Neural cell (in vitro differentiated cells): ENCODE data around the gene CRHR1. TPM values are rescaled to one million over a fixed set of nuclear protein-coding genes. Genes with fewer than 3 reads are reported as not detected.

ENCODE experiments used
- H2AFZ ChIP-seq: fragments of 200-600, 300-800 bp; sonication (generic), shearing (Covaris generic); 2 replicates; pipeline ENCODE4 v1.6.0; 2014; ENCODE audit warnings: low read depth, mild to moderate bottlenecking, antibody characterized with exemption, low read length, moderate library complexity
- H3F3A ChIP-seq: fragments of 200-600 bp; shearing (Covaris generic); 2 replicates; pipeline ENCODE4 v1.6.1; 2016; ENCODE audit warnings: mild to moderate bottlenecking, moderate library complexity, mixed read lengths, antibody characterized with exemption, low read length; ENCODE audit not compliant: insufficient read depth, poor library complexity, severe bottlenecking
- H3K27ac ChIP-seq: fragments of 200-600, 300-800 bp; sonication (generic), shearing (Covaris generic); 2 replicates; pipeline ENCODE4 v1.5.1; 2014; ENCODE audit warnings: mild to moderate bottlenecking, low read length, moderate library complexity
- H3K27me3 ChIP-seq: fragments of 300-800, 200-600 bp; sonication (generic), shearing (Covaris generic); 2 replicates; pipeline ENCODE4 v1.6.0; 2014; ENCODE audit warnings: mild to moderate bottlenecking, low read depth, low read length, moderate library complexity; ENCODE audit not compliant: insufficient read depth
- H3K36me3 ChIP-seq: fragments of 300-800, 200-600 bp; sonication (generic), shearing (Covaris generic); 2 replicates; pipeline ENCODE4 v1.5.1; 2014; ENCODE audit warnings: mild to moderate bottlenecking, antibody characterized with exemption, low read length, moderate library complexity; ENCODE audit not compliant: insufficient read depth
- H3K4me2 ChIP-seq: fragments of 300-800, 200-600 bp; sonication (generic), shearing (Covaris generic); 2 replicates; pipeline ENCODE4 v1.6.0; 2014; ENCODE audit warnings: mild to moderate bottlenecking, low read length
- H3K4me3 ChIP-seq: fragments of 300-800, 200-600 bp; sonication (generic), shearing (Covaris generic); 2 replicates; pipeline ENCODE4 v1.5.1; 2014; ENCODE audit warnings: mild to moderate bottlenecking, low read length, moderate library complexity
- H3K79me2 ChIP-seq: fragments of 200-600 bp; shearing (Covaris generic); replicated peaks from 2 replicates; pipeline ENCODE4 v1.6.0; 2014; ENCODE audit warnings: mild to moderate bottlenecking, low read length, moderate library complexity; ENCODE audit not compliant: insufficient read depth
- H3K9ac ChIP-seq: fragments of 300-800, 200-600 bp; sonication (generic), shearing (Covaris generic); 2 replicates; pipeline ENCODE4 v1.6.1; 2016; ENCODE audit warnings: mild to moderate bottlenecking, low read length, mixed read lengths
- H3K9me2 ChIP-seq: fragments of 200-600 bp; shearing (Covaris generic); 2 replicates; pipeline ENCODE4 v1.6.1; 2016; ENCODE audit warnings: mild to moderate bottlenecking, low read length, mixed read lengths; ENCODE audit not compliant: insufficient read depth
- H3K9me3 ChIP-seq: fragments of 200-600, 300-800 bp; sonication (generic), shearing (Covaris generic); 2 replicates; pipeline ENCODE4 v1.6.1; 2016; ENCODE audit warnings: mild to moderate bottlenecking, mixed run types, low read length, moderate library complexity, mixed read lengths
- H4K20me1 ChIP-seq: fragments of 200-600 bp; shearing (Covaris generic); 2 replicates; pipeline ENCODE4 v1.6.1; 2016; ENCODE audit warnings: mild to moderate bottlenecking, mixed run types; ENCODE audit not compliant: insufficient read depth
- EP300 ChIP-seq: fragments of 450-650 bp; conservative IDR thresholded peaks from 2 replicates; pipeline ENCODE4 v1.6.1; 2014; ENCODE audit warnings: antibody characterized with exemption, mild to moderate bottlenecking, moderate library complexity; ENCODE audit not compliant: poor library complexity, severe bottlenecking
- EZH2 ChIP-seq: fragments of 200-600, 300-800 bp; shearing (Covaris generic), sonication (generic); IDR thresholded peaks from 2 replicates; pipeline ENCODE4 v1.6.1; 2014; ENCODE audit warnings: antibody characterized with exemption, low read length, borderline replicate concordance, mild to moderate bottlenecking; ENCODE audit not compliant: insufficient read depth, poor library complexity, severe bottlenecking
- MXI1 ChIP-seq: fragments of 450-650 bp; conservative IDR thresholded peaks from 2 replicates; pipeline ENCODE4 v1.6.1; 2014; ENCODE audit warnings: antibody characterized with exemption, mild to moderate bottlenecking; ENCODE audit not compliant: poor library complexity, severe bottlenecking
- POLR2AphosphoS5 ChIP-seq: IDR thresholded peaks from 2 replicates; pipeline ENCODE4 v1.6.1; 2012
- RAD21 ChIP-seq: fragments of 450-650 bp; conservative IDR thresholded peaks from 2 replicates; pipeline ENCODE4 v1.6.1; 2014; ENCODE audit warnings: antibody characterized with exemption, mild to moderate bottlenecking, moderate library complexity
- SMC3 ChIP-seq: fragments of 450-650 bp; conservative IDR thresholded peaks from 2 replicates; pipeline ENCODE4 v1.6.1; 2014; ENCODE audit warnings: antibody characterized with exemption, mild to moderate bottlenecking, moderate library complexity; ENCODE audit not compliant: poor library complexity
- TAF1 ChIP-seq: IDR thresholded peaks from 2 replicates; pipeline ENCODE4 v1.6.1; 2012; ENCODE audit warnings: low read depth
- polyA plus RNA-seq: library from polyadenylated mRNA; depleted of rRNA; stranded (reverse); fragments of >200 nt; gene quantifications from 2 replicates; pipeline ENCODE4 v1.2.3, GENCODE V29; 2014
- TF ChIP-seq, protein P1 (sequence below): IDR thresholded peaks from 2 replicates; pipeline ENCODE4 v1.6.1; 2012; ENCODE audit warnings: borderline replicate concordance
- TF ChIP-seq, protein P2 (sequence below): fragments of 450-650 bp; IDR thresholded peaks from 2 replicates; pipeline ENCODE4 v1.5.1; 2014; ENCODE audit warnings: antibody characterized with exemption, mild to moderate bottlenecking, moderate library complexity; ENCODE audit not compliant: poor library complexity, severe bottlenecking

CRHR1 gene
- polyA plus RNA-seq, 1 donor from 2014 or later = 4.5 TPM

DNA sequence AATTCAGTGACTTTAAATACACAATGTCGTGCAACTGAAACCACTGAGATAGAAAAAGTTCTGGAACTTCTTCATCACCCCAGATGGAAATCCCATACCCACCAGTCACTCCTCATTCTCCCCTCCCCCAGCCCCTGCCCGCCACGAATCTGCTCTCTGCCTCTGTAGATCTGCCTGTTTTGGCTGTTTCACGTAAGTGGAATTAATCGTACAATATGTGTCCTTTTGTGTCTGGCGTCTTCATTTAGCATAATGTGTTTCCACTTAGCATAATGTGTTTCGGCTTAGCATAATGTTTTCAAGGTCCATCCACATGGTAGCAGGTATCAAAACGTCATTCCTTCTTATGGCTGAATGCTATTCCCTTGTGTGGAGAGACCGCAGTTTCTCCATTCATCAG, 57.1 kb downstream of the CRHR1 start:
- Histone ChIP-seq H3K9me3 (no peaks in the 10 kb centered on the region), H3K79me2 (no peaks in the 10 kb centered on the region), H2AFZ (no peak overlapping the region), H3K4me2 (no peak overlapping the region), H3K36me3 (no peaks in the 10 kb centered on the region), H3K4me3 (no peak overlapping the region), H3K27me3 (no peaks in the 10 kb centered on the region), H3K9me2 (no peaks in the 10 kb centered on the region), H3F3A (no peaks in the 10 kb centered on the region), H3K9ac (no peak overlapping the region), H4K20me1 (no peaks in the 10 kb centered on the region), H3K27ac (no peak overlapping the region)
- TF ChIP-seq RAD21 = no peak
- no peak for TF ChIP-seq MXI1
- TF ChIP-seq EZH2 = no peak
- TF ChIP-seq EP300 = no peak
- TF ChIP-seq, protein P1, sequence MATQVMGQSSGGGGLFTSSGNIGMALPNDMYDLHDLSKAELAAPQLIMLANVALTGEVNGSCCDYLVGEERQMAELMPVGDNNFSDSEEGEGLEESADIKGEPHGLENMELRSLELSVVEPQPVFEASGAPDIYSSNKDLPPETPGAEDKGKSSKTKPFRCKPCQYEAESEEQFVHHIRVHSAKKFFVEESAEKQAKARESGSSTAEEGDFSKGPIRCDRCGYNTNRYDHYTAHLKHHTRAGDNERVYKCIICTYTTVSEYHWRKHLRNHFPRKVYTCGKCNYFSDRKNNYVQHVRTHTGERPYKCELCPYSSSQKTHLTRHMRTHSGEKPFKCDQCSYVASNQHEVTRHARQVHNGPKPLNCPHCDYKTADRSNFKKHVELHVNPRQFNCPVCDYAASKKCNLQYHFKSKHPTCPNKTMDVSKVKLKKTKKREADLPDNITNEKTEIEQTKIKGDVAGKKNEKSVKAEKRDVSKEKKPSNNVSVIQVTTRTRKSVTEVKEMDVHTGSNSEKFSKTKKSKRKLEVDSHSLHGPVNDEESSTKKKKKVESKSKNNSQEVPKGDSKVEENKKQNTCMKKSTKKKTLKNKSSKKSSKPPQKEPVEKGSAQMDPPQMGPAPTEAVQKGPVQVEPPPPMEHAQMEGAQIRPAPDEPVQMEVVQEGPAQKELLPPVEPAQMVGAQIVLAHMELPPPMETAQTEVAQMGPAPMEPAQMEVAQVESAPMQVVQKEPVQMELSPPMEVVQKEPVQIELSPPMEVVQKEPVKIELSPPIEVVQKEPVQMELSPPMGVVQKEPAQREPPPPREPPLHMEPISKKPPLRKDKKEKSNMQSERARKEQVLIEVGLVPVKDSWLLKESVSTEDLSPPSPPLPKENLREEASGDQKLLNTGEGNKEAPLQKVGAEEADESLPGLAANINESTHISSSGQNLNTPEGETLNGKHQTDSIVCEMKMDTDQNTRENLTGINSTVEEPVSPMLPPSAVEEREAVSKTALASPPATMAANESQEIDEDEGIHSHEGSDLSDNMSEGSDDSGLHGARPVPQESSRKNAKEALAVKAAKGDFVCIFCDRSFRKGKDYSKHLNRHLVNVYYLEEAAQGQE = no peak
- TF ChIP-seq SMC3 = no peak
- TF ChIP-seq POLR2AphosphoS5 = no peak
- no peak for TF ChIP-seq TAF1
- TF ChIP-seq, protein P2, sequence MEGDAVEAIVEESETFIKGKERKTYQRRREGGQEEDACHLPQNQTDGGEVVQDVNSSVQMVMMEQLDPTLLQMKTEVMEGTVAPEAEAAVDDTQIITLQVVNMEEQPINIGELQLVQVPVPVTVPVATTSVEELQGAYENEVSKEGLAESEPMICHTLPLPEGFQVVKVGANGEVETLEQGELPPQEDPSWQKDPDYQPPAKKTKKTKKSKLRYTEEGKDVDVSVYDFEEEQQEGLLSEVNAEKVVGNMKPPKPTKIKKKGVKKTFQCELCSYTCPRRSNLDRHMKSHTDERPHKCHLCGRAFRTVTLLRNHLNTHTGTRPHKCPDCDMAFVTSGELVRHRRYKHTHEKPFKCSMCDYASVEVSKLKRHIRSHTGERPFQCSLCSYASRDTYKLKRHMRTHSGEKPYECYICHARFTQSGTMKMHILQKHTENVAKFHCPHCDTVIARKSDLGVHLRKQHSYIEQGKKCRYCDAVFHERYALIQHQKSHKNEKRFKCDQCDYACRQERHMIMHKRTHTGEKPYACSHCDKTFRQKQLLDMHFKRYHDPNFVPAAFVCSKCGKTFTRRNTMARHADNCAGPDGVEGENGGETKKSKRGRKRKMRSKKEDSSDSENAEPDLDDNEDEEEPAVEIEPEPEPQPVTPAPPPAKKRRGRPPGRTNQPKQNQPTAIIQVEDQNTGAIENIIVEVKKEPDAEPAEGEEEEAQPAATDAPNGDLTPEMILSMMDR = no peak

DNA sequence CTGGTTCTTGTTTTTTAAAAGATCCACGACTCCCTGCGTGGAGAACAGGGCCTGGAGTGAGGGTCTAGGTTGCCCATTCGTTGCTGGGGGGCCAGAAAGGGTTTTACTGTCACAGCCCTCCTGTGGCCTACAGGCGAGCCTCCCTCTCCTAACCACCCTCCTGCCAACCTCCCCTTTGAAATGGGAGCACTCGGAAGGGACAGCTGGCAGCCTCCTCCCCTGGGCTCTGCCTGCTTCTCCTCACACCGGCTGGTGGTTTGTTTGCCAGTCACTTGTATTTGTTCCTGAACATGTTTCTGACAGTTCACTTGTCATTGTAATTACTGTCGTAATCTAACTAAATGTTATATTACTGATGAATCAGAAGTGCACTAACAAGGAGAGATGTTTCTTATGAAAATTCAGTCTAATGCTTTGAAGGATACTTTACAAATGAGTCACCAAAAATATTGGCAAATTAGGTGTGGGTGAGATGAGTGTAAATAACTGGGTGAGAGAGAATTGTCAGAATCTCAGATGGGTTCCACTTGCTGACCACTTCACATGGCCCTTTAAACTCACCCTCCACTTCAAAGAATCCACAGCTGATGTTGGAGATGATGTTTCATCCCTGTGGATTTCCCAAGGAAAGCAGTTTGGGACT, 57.9 kb downstream of the CRHR1 start:
- no peaks in the 10 kb centered on the region for H3K9me2 ChIP-seq
- no peak overlapping the region for H3K9ac ChIP-seq
- no peak overlapping the region for H3K27ac ChIP-seq
- TF ChIP-seq RAD21 (no peak), EZH2 (no peak)
- H3K79me2 ChIP-seq = no peaks in the 10 kb centered on the region
- H3K4me3 ChIP-seq = no peak overlapping the region
- H3F3A ChIP-seq = no peaks in the 10 kb centered on the region
- no peaks in the 10 kb centered on the region for H4K20me1 ChIP-seq
- H3K9me3 ChIP-seq = no peaks in the 10 kb centered on the region
- H3K36me3 ChIP-seq = no peaks in the 10 kb centered on the region
- H2AFZ ChIP-seq = no peak overlapping the region
- no peak overlapping the region for H3K4me2 ChIP-seq
- H3K27me3 ChIP-seq = no peaks in the 10 kb centered on the region
